Ovary (tissue), 9 donors: Measurements from ENCODE around the gene SIX6. TPM values are rescaled to one million over a fixed set of nuclear protein-coding genes. Genes with fewer than 3 reads are reported as not detected.

Experiments used
- DNase-seq, 5 donors: peaks; one replicate each; pipeline ENCODE4 v3.0.0-alpha.2; 2019 to 2020
- H3K27ac ChIP-seq, 2 donors: fragments of 200-600 bp; one replicate each; pipeline versions ENCODE4 v1.5.1 to v1.8.0; 2019 to 2022
- H3K27me3 ChIP-seq: fragments of 200-600 bp; one replicate; pipeline ENCODE4 v1.8.0; 2022
- H3K36me3 ChIP-seq: fragments of 200-600 bp; sonication (generic); one replicate; pipeline ENCODE4 v1.5.1; 2019
- H3K4me1 ChIP-seq: one replicate; pipeline ENCODE4 v1.8.1; 2013; ENCODE audit warnings: mild to moderate bottlenecking, moderate library complexity; ENCODE audit not compliant: insufficient read depth
- H3K4me3 ChIP-seq: fragments of 200-600 bp; sonication (generic); one replicate; pipeline ENCODE4 v1.5.1; 2017
- H3K9me3 ChIP-seq, 2 donors: fragments of 200-600 bp in 1 of 2; sonication (generic) in 1 of 2; one replicate each; pipeline versions ENCODE4 v1.5.1 to v1.8.1; 2013 to 2019; ENCODE audit warnings: mild to moderate bottlenecking in 1 of 2, moderate library complexity in 1 of 2
- EP300 ChIP-seq: sonication (generic); formaldehyde crosslinking; IDR thresholded peaks from one replicate; pipeline ENCODE4 v1.6.1; 2017; ENCODE audit warnings: antibody characterized with exemption
- POLR2A ChIP-seq: fragments of 450-650 bp; IDR thresholded peaks from one replicate; pipeline ENCODE4 v1.6.1; 2017; ENCODE audit warnings: antibody characterized with exemption, mild to moderate bottlenecking, moderate library complexity
- WGBS, 3 donors: extraction: QIAGEN DNeasy Blood & Tissue Kit in 1 of 3; methylation state at CpG; one replicate each; pipeline versions ENCODE4 v1.1.5 to v1.1.7; 2013 to 2017; 5-methylcytosine and 5-hydroxymethylcytosine counted together
- intact Hi-C, 4 donors: fragments of 100-400 bp; cut with DNase I; formaldehyde crosslinking; loops; one replicate each; pipeline versions ENCODE4 v1.11.0 to v1.15.1; 2022 to 2023
- polyA plus RNA-seq, 2 donors: library from polyadenylated mRNA; stranded (reverse); fragments of 200-250 nt in 1 of 2; fragments of 350-450 nt in 1 of 2; fragmentation: Illumina TruSeq in 1 of 2; extraction: RNeasy Lipid Tissue Mini Kit (QIAGEN cat#74804) in 1 of 2; gene quantifications; one replicate each; pipeline ENCODE4 v1.2.3, GENCODE V29; 2013 to 2014
- total RNA-seq, 7 donors: library from RNA; depleted of rRNA in 2 of 7; stranded (reverse); fragments of >200 nt in 2 of 7; fragmentation: NEBNext Ultra II Directional in 3 of 7; extraction: Animal tissue kit (Norgen Biotek cat#: 25700) in 3 of 7; gene quantifications; one replicate each; pipeline versions ENCODE4 v1.1.0 to v1.2.4, GENCODE V29; 2016 to 2023
- TF ChIP-seq, protein P1 (sequence below), 3 donors: fragments of 450-650 bp in 2 of 3; fragments of 200-600 bp in 1 of 3; IDR thresholded peaks; one replicate each; pipeline versions ENCODE4 v1.5.1 to v1.8.0; 2016 to 2022; ENCODE audit warnings: antibody characterized with exemption in 3 of 3, mild to moderate bottlenecking in 1 of 3
- donor health status: DM: no; HTN: no; CAD: no; lungs with moderate emphysema.
- donor health status: DM: no; HTN: no; CAD: no.
- donor health status: Bipolar disorder and iron deficiency.
- donor health status: DM: yes; HTN: yes; CAD: no.
- donor health status: DM: no; HTN: no; CAD: no.
- donor health status: DM: yes; HTN: yes; CAD: no.

The SIX6 gene
- total and polyA plus RNA-seq, 9 donors, result not detected

DNA sequence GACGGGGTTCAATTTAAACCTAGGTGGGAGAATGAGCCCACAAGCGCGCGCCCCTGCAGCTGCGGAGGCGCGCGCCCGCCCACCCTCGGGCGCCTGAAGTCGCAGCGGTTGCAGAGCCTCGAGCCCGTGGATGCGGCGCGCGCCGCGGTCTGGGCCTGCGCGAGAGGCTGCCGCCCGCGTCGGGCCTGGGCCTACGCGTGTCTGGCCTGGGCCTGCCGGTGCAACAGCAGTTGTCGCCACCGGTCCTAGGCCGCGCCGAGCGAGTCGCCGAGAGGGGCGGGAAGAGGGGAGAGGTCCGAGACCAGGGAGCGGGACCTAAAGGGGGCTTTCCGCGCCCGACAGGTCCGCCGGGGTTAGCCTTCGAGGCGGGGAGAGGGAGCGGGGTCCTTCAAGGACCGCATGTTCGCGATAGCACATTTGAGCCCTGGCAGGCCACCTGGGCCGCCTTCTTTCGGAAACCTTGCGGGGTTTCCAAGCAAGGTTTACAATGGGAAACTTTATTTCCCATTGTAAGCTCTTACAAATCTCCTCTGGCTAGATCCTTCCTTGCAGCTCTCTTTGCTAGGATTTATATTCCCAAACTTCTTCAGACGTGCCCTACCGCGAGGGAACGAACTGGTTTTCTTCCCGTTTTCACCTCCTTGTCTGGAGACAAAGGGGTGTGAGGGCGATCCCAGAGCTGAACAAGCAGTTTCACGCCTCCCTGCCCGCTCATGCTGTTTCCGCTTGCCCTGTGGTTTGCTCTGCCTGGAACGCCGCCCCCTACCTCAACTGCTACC is 6.8 kb downstream of the SIX6 start:
- H3K4me3 ChIP-seq, result no peak overlapping the region
- TF ChIP-seq EP300 (no peak), POLR2A (no peak)
- TF ChIP-seq, protein P1, sequence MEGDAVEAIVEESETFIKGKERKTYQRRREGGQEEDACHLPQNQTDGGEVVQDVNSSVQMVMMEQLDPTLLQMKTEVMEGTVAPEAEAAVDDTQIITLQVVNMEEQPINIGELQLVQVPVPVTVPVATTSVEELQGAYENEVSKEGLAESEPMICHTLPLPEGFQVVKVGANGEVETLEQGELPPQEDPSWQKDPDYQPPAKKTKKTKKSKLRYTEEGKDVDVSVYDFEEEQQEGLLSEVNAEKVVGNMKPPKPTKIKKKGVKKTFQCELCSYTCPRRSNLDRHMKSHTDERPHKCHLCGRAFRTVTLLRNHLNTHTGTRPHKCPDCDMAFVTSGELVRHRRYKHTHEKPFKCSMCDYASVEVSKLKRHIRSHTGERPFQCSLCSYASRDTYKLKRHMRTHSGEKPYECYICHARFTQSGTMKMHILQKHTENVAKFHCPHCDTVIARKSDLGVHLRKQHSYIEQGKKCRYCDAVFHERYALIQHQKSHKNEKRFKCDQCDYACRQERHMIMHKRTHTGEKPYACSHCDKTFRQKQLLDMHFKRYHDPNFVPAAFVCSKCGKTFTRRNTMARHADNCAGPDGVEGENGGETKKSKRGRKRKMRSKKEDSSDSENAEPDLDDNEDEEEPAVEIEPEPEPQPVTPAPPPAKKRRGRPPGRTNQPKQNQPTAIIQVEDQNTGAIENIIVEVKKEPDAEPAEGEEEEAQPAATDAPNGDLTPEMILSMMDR (IDR thresholded peaks at IDR 0.05), result no peak
- no peak overlapping the region for H3K27ac ChIP-seq
- no peaks in the 10 kb centered on the region for H3K27me3 ChIP-seq
- 5 to 10% (median 6%) methylated on average over 41 to 66 of the region's 66 CpGs for WGBS, 3 donors
- no peaks in the 10 kb centered on the region for H3K36me3 ChIP-seq
- no peak for DNase-seq
- intact Hi-C loops, result no loop called here
- peaks cover 2% of the 10 kb centered on the region for H3K4me1 ChIP-seq
- H3K9me3 ChIP-seq, result peaks cover 0 to 10% of the 10 kb centered on the region in 2 donors

DNA sequence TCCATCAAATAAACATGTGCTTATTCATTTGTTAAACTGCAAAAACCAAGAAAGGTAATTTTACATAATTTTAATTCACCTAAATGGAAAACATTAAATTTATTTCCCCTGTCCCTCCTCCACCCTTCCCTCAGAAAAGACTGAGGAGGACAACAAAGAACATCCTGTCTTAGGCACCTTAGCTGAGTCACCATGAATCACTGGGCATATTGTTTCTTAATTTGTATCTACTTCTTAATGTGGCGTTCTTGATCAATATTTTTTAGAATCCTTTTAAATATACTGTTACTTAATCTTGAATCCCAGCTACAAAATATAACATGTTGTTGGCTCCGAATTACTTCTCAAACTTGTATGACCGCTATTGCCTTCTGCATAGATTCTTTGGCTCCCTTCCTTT is 23.5 kb downstream of the SIX6 start:
- Histone ChIP-seq H3K27me3 (no peaks in the 10 kb centered on the region), H3K4me1 (no peaks in the 10 kb centered on the region), H3K27ac (no peak overlapping the region), H3K36me3 (no peaks in the 10 kb centered on the region), H3K4me3 (no peak overlapping the region), H3K9me3 (no peaks in the 10 kb centered on the region)
- 54 to 79% (median 74%) methylated on average over 3 of the region's 3 CpGs for WGBS, 3 donors
- TF ChIP-seq, protein P1 (IDR thresholded peaks at IDR 0.05), result no peak
- TF ChIP-seq EP300, result no peak
- no peak for TF ChIP-seq POLR2A
- intact Hi-C loops, result no loop called here
- DNase-seq, result no peak

DNA sequence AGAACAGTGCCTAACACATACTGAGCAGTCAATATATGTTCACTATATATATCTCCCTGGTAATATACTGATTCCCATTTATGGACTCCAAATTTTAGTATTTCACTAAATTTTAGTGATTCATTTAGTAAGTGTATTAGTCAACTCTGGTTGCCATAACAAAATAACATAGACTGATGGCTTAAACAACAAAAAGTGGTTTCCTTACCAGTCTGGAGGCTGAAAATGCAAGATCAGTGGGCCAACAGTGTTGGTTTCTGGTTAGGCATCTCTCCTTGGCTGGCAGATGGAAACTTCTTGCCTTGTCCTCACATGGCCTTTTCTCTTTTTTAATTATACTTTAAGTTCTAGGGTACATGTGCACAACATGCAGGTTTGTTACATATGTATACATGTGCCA is 28.7 kb downstream of the SIX6 start:
- no peak overlapping the region for H3K27ac ChIP-seq
- H3K9me3 ChIP-seq, result no peaks in the 10 kb centered on the region
- intact Hi-C loops, result no loop called here
- H3K4me1 ChIP-seq, result no peaks in the 10 kb centered on the region
- no peaks in the 10 kb centered on the region for H3K36me3 ChIP-seq
- TF ChIP-seq EP300 (no peak), POLR2A (no peak)
- TF ChIP-seq, protein P1 (IDR thresholded peaks at IDR 0.05), result no peak
- H3K4me3 ChIP-seq, result no peak overlapping the region
- no peak for DNase-seq
- no peaks in the 10 kb centered on the region for H3K27me3 ChIP-seq

DNA sequence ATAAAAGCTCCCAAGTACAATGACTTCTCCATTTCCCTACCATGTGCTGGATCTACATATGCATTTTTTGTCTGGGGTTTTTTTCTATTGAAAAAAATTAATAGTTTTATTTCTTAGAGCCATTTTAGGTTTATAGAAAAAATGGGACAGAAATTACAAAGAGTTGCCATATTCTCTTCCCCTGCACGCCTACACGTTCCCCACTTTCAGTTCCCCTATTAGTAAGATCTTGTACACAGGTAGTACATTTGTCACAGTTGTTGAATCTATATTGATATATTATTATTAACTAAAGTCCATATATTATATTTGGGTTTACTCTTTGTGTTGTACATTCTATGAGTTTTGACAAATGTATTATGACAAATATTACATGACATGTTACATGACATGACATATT is 35.7 kb downstream of the SIX6 start:
- intact Hi-C loops, result no loop called here
- DNase-seq, result no peak
- WGBS, 3 donors, result 72 to 84% (median 77%) methylated on average over 2 of the region's 2 CpGs

More for the DNA sequence above, 35.7 kb downstream of the SIX6 start:
- Histone ChIP-seq H3K9me3 (no peaks in the 10 kb centered on the region), H3K4me1 (no peaks in the 10 kb centered on the region), H3K36me3 (no peaks in the 10 kb centered on the region), H3K4me3 (no peak overlapping the region), H3K27me3 (no peaks in the 10 kb centered on the region), H3K27ac (no peak overlapping the region)
- TF ChIP-seq, protein P1 (IDR thresholded peaks at IDR 0.05), result no peak
- TF ChIP-seq EP300 (no peak), POLR2A (no peak)
